ENCODE data around the gene AGAP1. TPM values are rescaled to one million over a fixed set of nuclear protein-coding genes. Genes with fewer than 3 reads are reported as not detected.

AGAP1 gene
- total RNA-seq, 2 experiments from 2014 or later, result 1.6 to 2.4 TPM

DNA sequence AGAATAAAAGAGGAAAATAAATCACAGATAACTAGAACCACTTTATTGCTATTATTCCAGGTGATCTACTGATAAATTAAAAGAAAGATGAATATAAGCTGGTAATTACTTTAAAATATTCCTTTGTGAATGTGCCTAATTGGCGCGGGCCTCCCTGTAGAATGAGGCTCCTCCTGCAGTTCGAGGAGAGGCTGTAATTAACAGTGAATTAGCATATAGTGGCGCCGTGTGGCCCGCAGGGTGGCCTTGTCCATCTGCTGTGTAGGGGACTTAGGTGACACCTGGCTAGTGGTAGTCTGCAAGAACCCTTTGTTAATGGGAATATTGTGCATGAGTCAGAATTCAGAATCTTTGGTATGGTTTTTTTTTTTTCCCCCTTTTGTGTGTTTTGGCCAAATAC is 119.8 kb downstream of the AGAP1 start:
- POLR2A ChIA-PET, result no interaction called here

DNA sequence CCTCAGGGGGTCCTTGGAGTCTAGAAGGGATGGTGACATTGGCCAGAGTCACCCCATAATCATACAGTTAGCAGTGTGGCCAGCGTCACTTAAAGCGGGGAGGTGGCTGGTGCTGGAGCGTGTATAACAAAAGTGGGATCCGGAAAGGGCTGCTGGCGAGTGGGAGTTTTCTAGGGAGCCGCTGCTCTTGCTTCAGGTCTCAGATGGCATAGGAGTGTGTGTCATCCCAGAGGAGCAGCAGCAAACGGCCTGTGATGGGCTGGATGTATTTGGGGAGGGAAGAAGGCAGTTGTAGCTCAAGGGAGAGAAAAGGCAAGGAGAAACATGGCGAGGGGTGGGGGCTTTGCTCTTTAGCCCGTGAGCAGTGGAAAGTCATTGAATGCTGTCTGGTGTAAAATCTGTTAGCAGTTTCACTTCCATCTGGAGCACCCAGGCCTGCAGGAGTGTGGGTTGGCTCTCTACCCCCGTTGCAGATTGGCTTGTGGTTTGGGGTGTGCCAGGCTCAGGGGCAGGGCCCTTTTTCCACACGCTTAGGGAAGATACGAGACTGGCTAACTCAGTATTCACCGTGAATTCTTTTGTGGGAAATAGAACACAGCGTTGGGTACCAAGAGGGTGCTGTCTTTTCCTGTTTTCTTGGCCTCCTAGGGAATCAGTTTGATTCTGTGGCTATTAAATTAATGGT is 120.5 kb downstream of the AGAP1 start:
- POLR2A ChIA-PET, result no interaction called here
- CTCF ChIA-PET, result no interaction called here

More for the DNA sequence above, 119.8 kb downstream of the AGAP1 start:
- CTCF ChIA-PET, result no interaction called here

DNA sequence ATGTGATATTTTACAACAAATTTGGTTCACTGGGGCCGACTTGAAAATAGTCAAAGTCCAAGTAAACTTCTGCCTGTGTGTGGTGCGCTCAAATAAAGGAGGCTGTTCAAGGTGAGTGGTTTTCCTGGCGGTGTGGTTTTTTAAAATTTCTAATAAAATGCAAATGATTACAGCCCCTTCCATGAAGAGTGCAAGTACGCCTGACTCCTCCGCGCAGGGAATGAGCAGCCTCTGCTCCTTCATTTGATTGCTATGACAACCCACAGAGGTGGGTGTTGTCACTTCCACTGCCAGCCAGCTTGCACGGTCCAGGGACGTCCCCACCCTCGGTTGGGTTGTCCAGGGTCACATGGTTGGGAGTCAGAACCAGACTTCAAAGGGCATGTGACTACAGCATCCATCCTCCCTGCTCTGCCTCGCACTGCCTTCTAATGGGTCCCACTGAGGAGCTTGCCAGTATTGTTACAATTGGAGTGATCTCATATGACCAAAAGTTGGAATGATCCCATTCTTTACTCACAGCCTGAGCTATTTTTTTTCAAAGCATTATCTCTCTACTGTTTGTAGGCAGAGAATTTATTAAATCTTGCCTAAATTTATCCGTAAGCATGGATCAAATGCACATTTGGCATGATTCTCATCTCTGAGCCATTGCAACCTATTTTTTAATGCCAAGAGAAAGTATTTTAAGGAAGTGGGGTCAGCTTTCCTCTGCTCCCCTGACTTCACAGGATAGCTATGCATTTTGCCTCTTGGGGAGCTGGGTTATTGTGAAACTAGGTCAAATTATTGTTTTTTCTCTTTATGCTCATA is 121.3 kb downstream of the AGAP1 start:
- ChIA-PET CTCF (no interaction called here), POLR2A (no interaction called here)

DNA sequence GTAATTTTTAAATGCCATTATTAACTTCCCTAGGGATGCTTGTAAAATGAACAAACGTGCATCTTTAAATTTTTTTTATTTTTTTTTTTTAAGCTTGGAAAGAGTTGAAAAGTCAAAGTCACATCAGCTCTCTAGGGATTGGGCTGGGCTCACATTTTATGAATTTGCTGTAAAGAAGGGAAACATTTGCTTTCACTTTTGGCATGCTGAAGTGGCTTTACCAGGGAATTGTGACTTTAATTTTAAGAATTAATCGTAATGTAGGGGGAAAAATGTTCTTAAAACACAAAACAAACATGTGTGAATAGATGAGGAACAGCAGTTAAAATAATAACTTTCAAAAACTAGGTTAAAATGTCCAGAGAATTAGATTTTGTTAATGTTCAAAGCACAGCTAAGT is 123.0 kb downstream of the AGAP1 start:
- POLR2A ChIA-PET, result no interaction called here

DNA sequence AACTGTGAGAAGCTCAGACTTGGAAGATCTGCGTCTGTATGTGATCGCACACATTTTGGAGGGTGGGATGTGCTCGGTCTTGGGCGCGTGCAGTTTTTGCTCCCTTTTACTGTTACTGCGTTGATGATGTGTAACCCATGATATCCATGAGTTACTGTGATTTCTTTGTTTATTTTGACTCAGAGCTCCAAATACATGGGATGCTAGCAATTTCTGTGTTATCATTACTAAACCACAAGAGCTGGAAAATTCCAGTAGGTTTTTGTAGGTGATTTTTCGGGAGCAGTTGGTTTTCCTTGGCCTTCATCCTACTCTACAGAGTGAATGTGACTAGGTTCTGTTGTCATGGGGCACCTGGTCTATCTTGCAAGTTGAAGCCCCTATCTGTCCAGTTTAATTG is 124.2 kb downstream of the AGAP1 start:
- ChIA-PET POLR2A (no interaction called here), CTCF (no interaction called here)

More for the DNA sequence above, 123.0 kb downstream of the AGAP1 start:
- CTCF ChIA-PET, result no interaction called here

DNA sequence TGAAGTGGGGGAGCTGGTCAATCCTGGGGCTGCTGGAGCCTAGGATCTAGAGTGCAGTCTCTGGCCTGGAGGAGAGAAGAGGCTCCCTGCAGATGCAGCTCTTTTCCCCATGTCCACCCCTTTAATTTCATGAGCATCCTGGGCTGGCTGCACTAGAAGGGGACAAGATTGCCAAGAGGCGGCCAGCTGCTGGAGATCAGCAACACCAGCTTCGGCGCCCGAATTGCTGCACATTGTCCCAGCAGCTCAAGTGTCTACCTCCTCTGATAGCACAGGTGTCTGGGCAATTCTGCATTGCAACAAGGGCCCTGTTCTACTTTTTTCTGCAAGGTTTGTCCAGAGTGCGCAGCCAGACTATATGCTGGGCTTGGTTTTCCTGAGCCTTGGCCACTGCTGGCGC is 125.7 kb downstream of the AGAP1 start:
- CTCF ChIA-PET, result no interaction called here
- POLR2A ChIA-PET, result no interaction called here

DNA sequence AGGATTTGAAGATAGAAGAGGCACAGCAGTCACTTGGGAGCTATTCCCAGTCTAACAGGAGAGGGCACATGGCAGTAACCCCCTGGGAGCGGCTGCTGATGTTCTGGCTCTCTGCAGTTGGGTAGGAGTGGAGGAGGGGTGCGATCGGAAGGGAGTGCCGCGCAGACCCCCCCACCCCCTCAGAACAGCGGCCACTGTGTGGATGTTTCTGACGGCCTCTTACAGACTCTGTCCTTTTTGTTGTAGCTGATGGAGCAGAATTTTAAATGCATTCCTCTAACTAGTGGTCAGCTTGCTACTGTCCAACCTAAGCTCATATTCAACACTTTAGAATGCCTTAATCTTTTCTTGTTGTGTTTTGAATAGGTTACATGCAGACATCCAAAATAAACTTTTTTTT is 127.9 kb downstream of the AGAP1 start:
- ChIA-PET CTCF (no interaction called here), POLR2A (no interaction called here)

DNA sequence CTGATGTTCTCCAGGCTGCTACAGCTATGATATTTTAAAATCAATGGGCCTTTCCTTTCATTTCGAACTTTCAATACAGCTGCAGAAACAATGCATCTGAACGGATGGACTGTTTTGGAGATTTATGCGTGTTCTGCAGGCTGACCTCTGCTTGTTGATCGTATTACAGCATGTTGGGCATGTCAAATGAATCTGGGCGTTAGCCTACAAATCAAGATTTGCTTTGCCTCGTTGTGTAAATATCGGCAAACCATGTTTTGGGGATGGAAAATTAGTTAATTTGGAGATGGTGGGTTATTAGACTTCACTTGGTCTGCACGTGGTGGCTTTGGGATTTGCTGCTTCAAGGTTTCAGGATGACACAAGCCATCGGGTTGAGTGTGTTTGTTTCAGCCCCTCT is 129.3 kb downstream of the AGAP1 start:
- POLR2A ChIA-PET, result no interaction called here
- CTCF ChIA-PET, result no interaction called here

DNA sequence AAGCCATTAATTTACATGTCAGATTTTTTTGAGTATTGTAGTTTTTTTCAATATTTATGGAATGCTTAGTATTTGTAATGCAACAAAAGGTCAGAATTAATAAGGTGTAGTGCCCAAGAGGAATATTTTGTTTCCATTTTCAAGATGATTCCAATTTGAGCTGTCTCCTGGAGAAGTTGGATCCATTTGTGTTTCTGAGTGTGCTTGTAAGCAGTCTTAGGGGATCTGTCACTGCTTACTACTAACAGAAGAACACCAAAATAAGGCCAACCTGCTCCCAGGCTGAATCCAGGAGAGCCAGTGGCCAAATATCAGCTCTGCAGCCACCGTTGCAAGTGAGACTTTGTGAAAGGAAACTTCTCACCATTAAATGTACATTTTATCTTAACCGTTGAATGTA is 129.9 kb downstream of the AGAP1 start:
- POLR2A ChIA-PET, result no interaction called here
- CTCF ChIA-PET, result no interaction called here

DNA sequence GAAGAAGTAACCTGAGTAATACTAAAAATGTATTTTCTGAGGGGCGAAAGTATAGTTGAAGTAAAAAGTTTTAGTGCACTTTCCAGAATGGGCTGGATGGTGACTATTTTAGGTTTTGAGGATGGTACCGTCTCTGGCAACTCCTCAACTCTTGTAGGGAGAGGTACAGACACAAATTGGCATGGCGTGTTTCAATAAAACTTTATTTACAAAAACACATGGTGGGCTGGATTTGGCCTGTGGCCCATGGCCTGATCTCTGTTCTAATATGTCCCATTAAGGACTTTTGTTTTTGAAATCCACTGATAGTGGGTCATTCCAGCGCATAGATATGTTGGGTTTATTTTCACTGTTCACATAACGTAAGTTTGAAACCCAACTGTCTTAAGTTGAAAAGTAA is 132.8 kb downstream of the AGAP1 start:
- ChIA-PET POLR2A (no interaction called here), CTCF (no interaction called here)

DNA sequence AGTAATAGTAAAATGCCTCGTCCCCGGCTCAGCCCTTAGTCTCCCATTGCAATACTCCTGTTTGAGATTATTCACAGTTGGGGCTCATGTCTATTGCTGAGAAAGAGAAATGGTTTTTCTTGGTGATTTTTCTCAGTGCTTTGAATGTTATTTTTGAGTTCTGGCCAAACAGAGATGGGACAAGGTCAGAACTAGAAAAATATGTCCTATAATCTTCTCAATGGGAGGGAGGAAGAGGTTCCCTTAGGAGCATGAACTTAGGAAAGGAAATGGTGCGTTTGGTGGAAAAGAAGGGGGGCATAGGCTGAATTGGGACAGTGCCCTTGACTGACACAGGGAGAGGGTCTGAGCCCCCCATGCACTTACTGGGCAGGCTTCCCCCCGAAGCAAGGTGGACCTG is 133.8 kb downstream of the AGAP1 start:
- CTCF ChIA-PET, result no interaction called here
- POLR2A ChIA-PET, result no interaction called here

DNA sequence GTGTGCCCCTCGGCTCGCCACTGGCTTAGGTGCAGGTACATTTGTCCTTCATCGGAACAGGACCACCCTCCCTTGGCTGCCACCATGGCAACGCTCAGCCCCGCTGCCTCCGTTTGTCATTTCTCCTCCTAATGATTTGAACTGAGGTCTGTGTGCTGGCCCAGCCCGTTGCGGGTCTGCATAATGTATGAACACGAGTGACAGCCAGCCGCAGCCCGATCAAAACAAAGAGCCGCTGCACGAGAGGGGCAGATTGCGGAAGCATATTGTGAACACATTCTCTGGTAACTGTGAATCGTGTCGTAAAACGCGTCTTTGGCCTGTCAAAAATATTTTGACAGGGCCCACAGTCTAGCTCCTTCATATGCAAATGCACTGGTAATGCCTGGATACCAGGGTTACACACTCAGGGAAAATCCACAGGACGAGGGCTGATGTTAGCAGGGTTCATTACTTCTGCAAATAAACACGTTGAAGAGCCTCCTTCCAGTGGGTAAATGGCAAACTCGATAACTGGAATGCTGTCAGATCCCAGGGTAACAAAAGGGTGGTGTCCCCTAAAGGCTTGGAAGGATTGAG is 137.0 kb downstream of the AGAP1 start:
- ChIA-PET POLR2A (no interaction called here), CTCF (no interaction called here)

DNA sequence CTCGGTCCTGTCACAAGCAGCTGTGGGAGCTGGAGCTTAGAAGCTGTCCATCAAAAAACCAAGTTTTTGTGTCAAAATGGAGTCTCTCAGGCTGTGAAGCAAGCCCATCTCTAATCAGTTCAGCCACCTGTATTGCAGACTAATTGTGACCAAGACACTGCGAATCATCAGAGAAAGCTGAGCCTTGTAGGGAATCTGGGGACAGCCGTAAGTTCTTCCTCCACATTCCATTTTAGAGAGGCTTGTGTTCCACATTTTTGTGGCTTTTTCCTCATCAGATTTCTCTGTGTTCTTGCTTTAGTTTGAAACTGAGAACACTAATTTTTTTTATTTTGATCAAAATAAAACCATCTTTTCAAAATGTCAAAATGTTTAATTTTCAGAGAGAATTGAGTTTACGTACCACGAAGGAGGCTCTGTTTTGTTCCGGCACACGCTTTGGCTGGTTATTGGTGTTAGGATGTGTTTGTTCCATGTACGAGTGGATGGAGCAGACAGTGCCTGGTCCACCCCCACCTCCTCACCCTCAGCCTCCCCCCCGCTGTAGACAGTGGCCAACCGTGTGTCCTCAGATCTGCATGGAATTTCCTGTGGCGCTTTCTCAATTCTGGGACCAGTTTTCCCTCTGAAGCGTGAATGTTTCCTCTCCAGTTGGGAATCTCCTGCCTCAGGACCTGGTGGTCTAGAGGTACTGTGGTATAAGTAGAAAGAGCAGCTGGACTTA is 140.8 kb downstream of the AGAP1 start:
- ChIA-PET CTCF (no interaction called here), POLR2A (no interaction called here)

DNA sequence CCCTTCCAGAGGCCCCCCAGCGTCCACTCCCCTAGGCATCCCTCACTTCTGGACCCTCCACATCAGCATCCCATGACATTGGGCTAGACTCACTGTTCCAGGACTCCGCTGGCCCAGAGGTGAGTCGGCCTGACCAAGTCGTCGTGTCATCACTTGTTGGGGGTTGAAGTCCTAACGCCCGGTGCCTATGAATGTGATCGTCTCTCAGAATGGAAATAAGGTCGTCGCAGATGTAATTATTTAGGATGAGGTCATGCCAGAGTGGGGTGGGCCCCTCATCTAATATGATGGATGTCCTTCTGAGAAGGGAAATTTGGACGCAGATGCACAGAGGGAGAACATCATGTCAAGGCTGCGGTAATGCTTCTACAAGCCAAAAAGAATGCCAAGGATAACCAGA is 142.7 kb downstream of the AGAP1 start:
- POLR2A ChIA-PET, result no interaction called here

DNA sequence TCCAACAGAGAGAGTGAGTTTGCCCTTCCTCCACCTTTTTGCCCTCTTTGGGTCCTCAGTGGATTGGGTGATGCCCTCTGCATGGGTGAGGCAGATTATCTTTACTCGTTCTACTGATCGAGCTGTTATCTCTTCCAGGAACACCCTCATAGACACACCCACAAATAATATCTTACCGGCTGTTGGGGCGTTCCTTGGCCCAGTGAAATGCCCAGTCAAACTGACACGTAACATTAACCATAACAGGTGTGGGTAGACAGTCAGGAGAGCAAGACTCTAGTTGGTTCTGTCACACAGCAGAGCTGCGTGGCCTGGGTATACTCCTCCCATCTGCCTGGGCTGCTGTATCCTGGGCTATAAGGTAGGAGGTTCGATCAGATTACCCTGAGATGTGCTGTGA is 144.1 kb downstream of the AGAP1 start:
- ChIA-PET CTCF (no interaction called here), POLR2A (no interaction called here)

More for the DNA sequence above, 142.7 kb downstream of the AGAP1 start:
- CTCF ChIA-PET, result no interaction called here

DNA sequence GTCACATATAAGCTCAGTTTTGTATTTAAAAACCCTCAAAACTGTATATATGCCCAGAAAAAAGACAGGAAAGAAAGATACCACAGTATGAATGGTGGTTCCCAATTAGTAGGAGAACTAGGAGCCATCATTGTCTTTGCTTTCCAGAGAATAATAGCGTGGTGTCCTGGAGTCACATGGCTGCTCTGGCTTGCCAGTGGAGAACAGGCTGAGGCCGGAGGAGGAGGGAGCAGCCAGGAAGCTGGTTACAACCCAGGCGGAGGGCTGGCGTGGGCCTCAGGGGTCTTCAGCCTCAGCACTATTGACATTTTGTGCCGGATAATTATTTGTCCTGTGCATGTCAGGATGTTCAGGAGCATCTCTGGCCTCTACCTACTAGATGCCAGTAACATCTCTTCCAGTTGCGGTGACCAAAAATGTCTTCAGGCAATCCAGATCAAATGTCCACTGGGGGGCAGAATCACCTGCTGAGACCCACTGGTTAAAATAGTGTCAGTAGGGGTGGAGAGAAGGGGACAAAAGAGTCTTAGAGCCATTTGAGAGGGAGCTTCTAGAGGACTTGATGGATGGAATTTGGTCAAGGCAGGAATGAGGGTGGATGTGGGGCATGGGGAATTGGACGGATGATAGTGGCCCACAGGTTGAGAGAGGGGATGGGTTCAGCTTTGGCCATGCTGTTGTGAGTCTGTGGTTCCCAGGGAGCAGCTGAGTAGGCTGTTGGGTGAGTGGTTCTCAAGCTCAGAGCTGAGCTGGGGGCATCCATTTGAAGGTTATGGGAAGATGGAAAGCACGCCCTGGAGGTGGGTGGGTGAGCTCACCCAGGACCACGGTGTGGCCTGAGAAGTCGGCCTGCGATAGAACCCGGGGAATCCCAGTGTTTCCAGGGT is 144.9 kb downstream of the AGAP1 start:
- ChIA-PET CTCF (no interaction called here), POLR2A (no interaction called here)

DNA sequence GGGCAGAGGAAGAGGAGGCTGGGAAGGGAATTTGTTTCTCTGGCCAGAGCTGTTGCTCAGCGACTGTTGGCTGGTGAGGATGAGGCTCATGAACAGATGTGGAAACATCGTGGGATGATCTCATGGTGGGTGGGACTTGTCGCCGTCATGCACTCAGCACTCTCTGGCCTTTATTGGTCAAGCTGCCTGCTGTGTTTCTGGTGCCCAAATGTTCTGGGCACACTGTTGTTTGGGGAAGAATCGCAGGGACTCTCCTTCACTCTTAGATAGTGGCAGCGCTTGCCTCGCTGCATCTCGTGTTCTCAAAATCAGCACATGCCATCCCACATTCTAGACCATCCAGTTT is 145.6 kb downstream of the AGAP1 start:
- ChIA-PET POLR2A (no interaction called here), CTCF (no interaction called here)

DNA sequence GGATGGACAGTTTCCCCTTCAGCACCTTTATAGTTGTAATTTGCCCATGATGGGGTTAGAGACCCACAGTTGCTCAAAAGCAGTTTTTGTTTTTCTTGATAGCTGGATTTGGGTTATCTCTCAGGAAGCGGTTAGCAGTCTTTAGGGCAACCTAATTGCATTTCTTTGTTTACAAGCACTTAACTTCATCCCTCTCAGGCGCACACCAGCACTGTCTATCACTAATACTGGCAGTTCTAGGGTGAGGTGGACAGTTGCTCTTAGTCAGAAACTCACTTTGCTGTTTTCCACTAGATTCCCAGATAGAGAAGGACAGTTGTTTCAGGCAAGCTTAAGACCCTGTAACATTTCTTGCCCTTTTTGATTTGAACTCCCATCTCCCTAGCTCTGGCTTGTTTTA is 146.0 kb downstream of the AGAP1 start:
- CTCF ChIA-PET, result no interaction called here
- POLR2A ChIA-PET, result no interaction called here

DNA sequence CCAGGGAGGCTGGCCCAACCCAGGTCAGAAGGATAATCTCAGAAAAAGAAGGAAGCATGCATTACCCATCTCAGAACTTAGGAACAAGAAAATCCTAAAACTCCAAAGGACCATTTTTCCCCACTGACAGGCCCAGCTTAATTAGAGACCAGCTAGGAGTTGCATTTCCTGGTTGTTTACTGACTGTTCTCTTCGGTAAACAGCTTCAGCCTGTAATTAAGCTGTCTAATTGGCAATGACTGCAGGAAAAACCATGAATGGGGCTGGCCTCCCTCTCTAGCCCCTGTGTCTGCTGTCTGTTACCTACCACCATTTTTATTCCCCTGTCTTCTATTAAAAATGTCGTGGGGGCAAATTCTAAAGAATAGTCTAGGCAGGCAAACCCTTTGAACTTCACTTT is 146.5 kb downstream of the AGAP1 start:
- CTCF ChIA-PET, result no interaction called here
- POLR2A ChIA-PET, result no interaction called here
